ENCODE data around the gene HJV.

DNA sequence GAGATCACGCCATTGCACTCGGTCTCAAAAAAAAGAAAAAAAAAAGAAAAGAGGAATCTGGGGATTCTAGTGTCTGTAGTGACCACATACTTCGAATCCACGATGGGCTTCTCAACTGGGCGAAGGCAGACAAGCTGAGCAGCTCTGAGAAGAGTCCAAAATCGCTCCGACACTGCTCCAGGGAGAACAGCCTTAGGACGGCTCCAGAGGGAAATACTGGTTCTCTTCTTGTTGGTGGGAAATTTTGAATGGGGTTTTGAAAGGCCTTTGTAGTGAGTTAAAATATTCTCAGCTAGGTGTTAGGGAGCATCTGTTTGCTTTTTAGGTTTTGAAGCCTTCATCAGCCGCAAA, 18.3 kb upstream of the HJV start:
- TF ChIP-seq, protein P1, sequence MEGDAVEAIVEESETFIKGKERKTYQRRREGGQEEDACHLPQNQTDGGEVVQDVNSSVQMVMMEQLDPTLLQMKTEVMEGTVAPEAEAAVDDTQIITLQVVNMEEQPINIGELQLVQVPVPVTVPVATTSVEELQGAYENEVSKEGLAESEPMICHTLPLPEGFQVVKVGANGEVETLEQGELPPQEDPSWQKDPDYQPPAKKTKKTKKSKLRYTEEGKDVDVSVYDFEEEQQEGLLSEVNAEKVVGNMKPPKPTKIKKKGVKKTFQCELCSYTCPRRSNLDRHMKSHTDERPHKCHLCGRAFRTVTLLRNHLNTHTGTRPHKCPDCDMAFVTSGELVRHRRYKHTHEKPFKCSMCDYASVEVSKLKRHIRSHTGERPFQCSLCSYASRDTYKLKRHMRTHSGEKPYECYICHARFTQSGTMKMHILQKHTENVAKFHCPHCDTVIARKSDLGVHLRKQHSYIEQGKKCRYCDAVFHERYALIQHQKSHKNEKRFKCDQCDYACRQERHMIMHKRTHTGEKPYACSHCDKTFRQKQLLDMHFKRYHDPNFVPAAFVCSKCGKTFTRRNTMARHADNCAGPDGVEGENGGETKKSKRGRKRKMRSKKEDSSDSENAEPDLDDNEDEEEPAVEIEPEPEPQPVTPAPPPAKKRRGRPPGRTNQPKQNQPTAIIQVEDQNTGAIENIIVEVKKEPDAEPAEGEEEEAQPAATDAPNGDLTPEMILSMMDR (IDR thresholded peaks at IDR 0.05; ENCODE audit: insufficient read depth, low read depth, low read length), result no peak
- TF ChIP-seq EZH2 (IDR thresholded peaks at IDR 0.05; ENCODE audit: insufficient read depth, low read length), result no peak

All from astrocyte (in vitro differentiated cells and primary cell).